Erythroblast (primary cell): Measurements from ENCODE around the gene KRTAP20-3.

Experiments used
- GATA1 ChIP-seq: IDR thresholded peaks from 2 replicates; pipeline ENCODE4 v1.6.1; 2011; ENCODE audit warnings: low read depth, mild to moderate bottlenecking, control low read depth, low read length, moderate library complexity
- POLR2A ChIP-seq: IDR thresholded peaks from 2 replicates; pipeline ENCODE4 v1.6.1; 2011; ENCODE audit warnings: mild to moderate bottlenecking, low read length

DNA sequence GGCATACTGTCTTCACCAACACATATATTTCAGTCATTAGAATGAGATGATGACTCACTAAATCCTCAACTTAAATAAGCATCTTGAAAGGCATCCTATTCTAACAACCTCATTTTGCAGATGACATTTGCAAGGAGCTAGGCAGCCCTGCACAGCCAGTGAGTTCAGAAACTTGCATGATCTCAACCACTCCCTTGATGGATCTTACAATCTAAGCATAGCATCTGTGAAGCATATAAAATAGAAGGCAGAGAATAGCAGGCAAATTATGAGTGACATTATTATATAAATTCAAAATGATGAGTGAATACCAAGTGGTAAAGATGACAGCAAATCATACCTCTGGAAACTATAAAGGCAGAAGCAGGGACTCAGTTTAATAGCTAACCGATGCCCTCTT lies 31.6 kb downstream of the KRTAP20-3 start:
- TF ChIP-seq POLR2A (no peak), GATA1 (no peak)
